K562 (cell line): ENCODE measurements around the gene CEP95. TPM values are rescaled to one million over a fixed set of nuclear protein-coding genes. Genes with fewer than 3 reads are reported as not detected.

Experiments
- ADNP ChIP-seq: fragments of 200-800 bp; sonication (Bioruptor generic); IDR thresholded peaks from 2 replicates; pipeline ENCODE4 v1.6.1; 2016; ENCODE audit warnings: missing genetic modification characterization, missing compliant biosample characterization
- GATAD2B ChIP-seq: fragments of 450-650 bp; IDR thresholded peaks from 2 replicates; pipeline ENCODE4 v1.6.1; 2017; ENCODE audit warnings: mild to moderate bottlenecking, borderline replicate concordance
- JUNB ChIP-seq: fragments of 450-650 bp; formaldehyde crosslinking; conservative IDR thresholded peaks from 2 replicates; pipeline ENCODE4 v1.4.0; 2020; ENCODE audit warnings: mild to moderate bottlenecking
- KAT2B ChIP-seq: IDR thresholded peaks from one replicate; pipeline ENCODE4 v1.6.1; 2012; ENCODE audit warnings: low read depth, mild to moderate bottlenecking, control low read depth, inconsistent platforms, low read length, moderate library complexity
- KLF13 ChIP-seq: fragments of 450-650 bp; IDR thresholded peaks from 2 replicates; pipeline ENCODE4 v1.6.1; 2016; ENCODE audit warnings: missing genetic modification characterization, low read depth, mild to moderate bottlenecking, missing compliant biosample characterization, moderate library complexity, borderline replicate concordance
- NFIC ChIP-seq: fragments of 450-650 bp; IDR thresholded peaks from 2 replicates; pipeline ENCODE4 v1.6.1; 2017; ENCODE audit warnings: mild to moderate bottlenecking, inconsistent platforms
- RAD51 ChIP-seq: fragments of 450-650 bp; IDR thresholded peaks from 2 replicates; pipeline ENCODE4 v1.7.1; 2016; ENCODE audit warnings: low read depth, mild to moderate bottlenecking, borderline replicate concordance
- RBM17 ChIP-seq: fragments of 200-400 bp; formaldehyde crosslinking; IDR thresholded peaks from 2 replicates; pipeline ENCODE4 v1.6.1; 2017; ENCODE audit warnings: low read depth, mild to moderate bottlenecking, low read length, borderline replicate concordance
- SMARCA4 ChIP-seq: fragments of 450-650 bp; IDR thresholded peaks from 2 replicates; pipeline ENCODE4 v1.6.1; 2016
- STAT5A ChIP-seq: IDR thresholded peaks from 2 replicates; pipeline ENCODE4 v1.6.1; 2012; ENCODE audit warnings: low read length, inconsistent platforms, borderline replicate concordance
- ZNF12 ChIP-seq: sonication (generic); formaldehyde crosslinking; IDR thresholded peaks from 2 replicates; pipeline ENCODE4 v1.4.0; 2020; ENCODE audit warnings: mild to moderate bottlenecking, missing genetic modification reagents
- ZNF197 ChIP-seq: fragments of 200-800 bp; sonication (Bioruptor generic); IDR thresholded peaks from 2 replicates; pipeline ENCODE4 v1.6.1; 2016; ENCODE audit warnings: low read depth, missing genetic modification characterization, missing compliant biosample characterization
- ZNF318 ChIP-seq, 2 experiments: fragments of 450-650 bp; IDR thresholded peaks; 2 replicates each; pipeline ENCODE4 v1.6.1; 2016; ENCODE audit warnings: mild to moderate bottlenecking in 2 of 2, borderline replicate concordance in 1 of 2, low read depth in 1 of 2, moderate library complexity in 1 of 2
- ZNF584 ChIP-seq: fragments of 200-800 bp; sonication (Bioruptor generic); IDR thresholded peaks from 2 replicates; pipeline ENCODE4 v1.6.1; 2016; ENCODE audit warnings: low read depth, mild to moderate bottlenecking, missing genetic modification characterization, missing compliant biosample characterization
- ZNF589 ChIP-seq: fragments of 200-800 bp; sonication (Bioruptor generic); IDR thresholded peaks from 2 replicates; pipeline ENCODE4 v1.6.1; 2016; ENCODE audit warnings: low read depth, missing genetic modification characterization, missing compliant biosample characterization
- polyA plus RNA-seq, 8 experiments: library from polyadenylated mRNA; depleted of rRNA in 4 of 8; stranded (reverse) in 5 of 8; unstranded in 3 of 8; fragments of >200 nt; fragmentation: Nextera tagmentation in 2 of 8; fragmentation: Illumina TruSeq in 1 of 8; extraction: Ambion mirVana in 2 of 8; extraction: Trizol in 1 of 8; gene quantifications; 2 replicates each; pipeline versions ENCODE4 v1.2.1 to v1.2.3, GENCODE V29; 2011 to 2014; ENCODE audit warnings: inconsistent platforms in 1 of 8, missing spikeins in 1 of 8
- total RNA-seq, 7 experiments: library from RNA; depleted of rRNA in 6 of 7; stranded (reverse); fragments of >200 nt in 6 of 7; fragmentation: Illumina TruSeq in 2 of 7; extraction: Trizol in 2 of 7; gene quantifications; 2 replicates each; pipeline versions ENCODE4 v1.2.1 to v1.2.3, GENCODE V29; 2011 to 2021; ENCODE audit warnings: low replicate concordance in 1 of 7
- TF ChIP-seq, protein P1 (sequence below): fragments of 250-450 bp; sonication (Bioruptor Pico); IDR thresholded peaks from 2 replicates; pipeline ENCODE4 v1.8.0; 2022; ENCODE audit warnings: inconsistent platforms, mild to moderate bottlenecking, moderate library complexity, borderline replicate concordance
- TF ChIP-seq, protein P2 (sequence below): fragments of 450-650 bp; IDR thresholded peaks from 2 replicates; pipeline ENCODE4 v1.6.1; 2017; ENCODE audit warnings: mild to moderate bottlenecking, moderate library complexity

The CEP95 gene
- total and polyA plus RNA-seq, 9 of the 15 experiments (the other 6 are each of a cell fraction or from before 2014, with no cell fraction given), result 26.7 to 80.7 (median 56.9) TPM

GRCh38 chr17:64537488-64537887 is 30.7 kb downstream of the CEP95 start (continued):
- TF ChIP-seq RBM17 (no peak), ZNF318 (IDR thresholded peaks at IDR 0.05; ENCODE audit: borderline replicate concordance in 1 of 2, low read depth in 1 of 2) (no peak), RAD51 (no peak), ZNF584 (CRISPR knock-in tag) (no peak), JUNB (CRISPR knock-in tag) (no peak), KAT2B (no peak), KLF13 (no peak), STAT5A (peak; percentile 91), NFIC (peak; percentile 74), ZNF12 (CRISPR knock-in tag) (no peak), SMARCA4 (peak; percentile 92), GATAD2B (no peak), ZNF589 (CRISPR knock-in tag) (0 out of 2 replicates have a peak, but pooled peaks have one; percentile 34), ZNF197 (no peak), ADNP (tag) (no peak)
- TF ChIP-seq, protein P1, sequence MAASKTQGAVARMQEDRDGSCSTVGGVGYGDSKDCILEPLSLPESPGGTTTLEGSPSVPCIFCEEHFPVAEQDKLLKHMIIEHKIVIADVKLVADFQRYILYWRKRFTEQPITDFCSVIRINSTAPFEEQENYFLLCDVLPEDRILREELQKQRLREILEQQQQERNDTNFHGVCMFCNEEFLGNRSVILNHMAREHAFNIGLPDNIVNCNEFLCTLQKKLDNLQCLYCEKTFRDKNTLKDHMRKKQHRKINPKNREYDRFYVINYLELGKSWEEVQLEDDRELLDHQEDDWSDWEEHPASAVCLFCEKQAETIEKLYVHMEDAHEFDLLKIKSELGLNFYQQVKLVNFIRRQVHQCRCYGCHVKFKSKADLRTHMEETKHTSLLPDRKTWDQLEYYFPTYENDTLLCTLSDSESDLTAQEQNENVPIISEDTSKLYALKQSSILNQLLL (CRISPR knock-in tag), result no peak
- TF ChIP-seq, protein P2, sequence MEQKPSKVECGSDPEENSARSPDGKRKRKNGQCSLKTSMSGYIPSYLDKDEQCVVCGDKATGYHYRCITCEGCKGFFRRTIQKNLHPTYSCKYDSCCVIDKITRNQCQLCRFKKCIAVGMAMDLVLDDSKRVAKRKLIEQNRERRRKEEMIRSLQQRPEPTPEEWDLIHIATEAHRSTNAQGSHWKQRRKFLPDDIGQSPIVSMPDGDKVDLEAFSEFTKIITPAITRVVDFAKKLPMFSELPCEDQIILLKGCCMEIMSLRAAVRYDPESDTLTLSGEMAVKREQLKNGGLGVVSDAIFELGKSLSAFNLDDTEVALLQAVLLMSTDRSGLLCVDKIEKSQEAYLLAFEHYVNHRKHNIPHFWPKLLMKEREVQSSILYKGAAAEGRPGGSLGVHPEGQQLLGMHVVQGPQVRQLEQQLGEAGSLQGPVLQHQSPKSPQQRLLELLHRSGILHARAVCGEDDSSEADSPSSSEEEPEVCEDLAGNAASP, result no peak
